H9 (cell line): ENCODE data around the gene PRR36. TPM values are rescaled to one million over a fixed set of nuclear protein-coding genes. Genes with fewer than 3 reads are reported as not detected.

Experiments
- DNase-seq: peaks from one replicate; pipeline ENCODE4 v3.0.0-alpha.2; 2017
- H2AFZ ChIP-seq: one replicate; pipeline ENCODE4 v1.6.1; 2013; ENCODE audit warnings: mild to moderate bottlenecking, low read length, control low read depth, moderate library complexity
- H2AK5ac ChIP-seq: 2 replicates; pipeline ENCODE4 v1.6.1; 2013; ENCODE audit warnings: low read length, control low read depth, mixed read lengths; ENCODE audit not compliant: insufficient read length
- H2BK120ac ChIP-seq: one replicate; pipeline ENCODE4 v1.6.1; 2013; ENCODE audit warnings: low read depth, mild to moderate bottlenecking, low read length, control low read depth, inconsistent platforms; ENCODE audit not compliant: poor library complexity, severe bottlenecking
- H2BK12ac ChIP-seq: 2 replicates; pipeline ENCODE4 v1.6.1; 2013; ENCODE audit warnings: low read length, control low read depth, mixed read lengths, low read depth; ENCODE audit not compliant: insufficient read length
- H2BK15ac ChIP-seq: 2 replicates; pipeline ENCODE4 v1.6.1; 2013; ENCODE audit warnings: low read depth, low read length, control low read depth
- H2BK20ac ChIP-seq: one replicate; pipeline ENCODE4 v1.6.1; 2013; ENCODE audit warnings: low read depth, mild to moderate bottlenecking, low read length, control low read depth, inconsistent platforms; ENCODE audit not compliant: poor library complexity, severe bottlenecking
- H2BK5ac ChIP-seq: 2 replicates; pipeline ENCODE4 v1.6.1; 2013; ENCODE audit warnings: low read length, control low read depth, mixed read lengths; ENCODE audit not compliant: insufficient read length
- H3K14ac ChIP-seq: 2 replicates; pipeline ENCODE4 v1.6.1; 2013; ENCODE audit warnings: low read length, control low read depth; ENCODE audit not compliant: insufficient read depth
- H3K18ac ChIP-seq: 2 replicates; pipeline ENCODE4 v1.6.1; 2013; ENCODE audit warnings: low read depth, mild to moderate bottlenecking, mixed read lengths, low read length, control low read depth; ENCODE audit not compliant: insufficient read length
- H3K23ac ChIP-seq: 2 replicates; pipeline ENCODE4 v1.6.1; 2013; ENCODE audit warnings: low read length, control low read depth, mixed read lengths, low read depth; ENCODE audit not compliant: insufficient read length
- H3K23me2 ChIP-seq: 2 replicates; pipeline ENCODE4 v1.6.1; 2013; ENCODE audit warnings: low read depth, mild to moderate bottlenecking, mixed read lengths, low read length, control low read depth; ENCODE audit not compliant: insufficient read length, poor library complexity, severe bottlenecking
- H3K27ac ChIP-seq: 2 replicates; pipeline ENCODE4 v1.5.1; 2013; ENCODE audit warnings: low read length, control low read depth, mixed read lengths, low read depth; ENCODE audit not compliant: insufficient read length
- H3K27me3 ChIP-seq: 2 replicates; pipeline ENCODE4 v1.6.1; 2013; ENCODE audit warnings: low read length, control low read depth, inconsistent platforms; ENCODE audit not compliant: insufficient read depth
- H3K4ac ChIP-seq: 2 replicates; pipeline ENCODE4 v1.6.1; 2013; ENCODE audit warnings: low read depth, mild to moderate bottlenecking, control low read depth, inconsistent platforms, low read length, moderate library complexity
- H3K4me1 ChIP-seq: 2 replicates; pipeline ENCODE4 v1.6.1; 2013; ENCODE audit warnings: low read length, control low read depth, inconsistent platforms; ENCODE audit not compliant: insufficient read depth
- H3K4me2 ChIP-seq: 2 replicates; pipeline ENCODE4 v1.6.1; 2013; ENCODE audit warnings: low read length, control low read depth, mixed read lengths; ENCODE audit not compliant: insufficient read length, insufficient read depth
- H3K56ac ChIP-seq: 2 replicates; pipeline ENCODE4 v1.6.1; 2013; ENCODE audit warnings: low read depth, mild to moderate bottlenecking, mixed read lengths, low read length, control low read depth; ENCODE audit not compliant: insufficient read length
- H3K79me1 ChIP-seq: 2 replicates; pipeline ENCODE4 v1.6.1; 2013; ENCODE audit warnings: low read depth, mild to moderate bottlenecking, moderate library complexity, low read length, control low read depth, inconsistent platforms; ENCODE audit not compliant: insufficient read depth, poor library complexity, severe bottlenecking
- H3K79me2 ChIP-seq: 2 replicates; pipeline ENCODE4 v1.6.1; 2013; ENCODE audit warnings: low read length, control low read depth, inconsistent platforms; ENCODE audit not compliant: insufficient read depth
- H3K9ac ChIP-seq: 2 replicates; pipeline ENCODE4 v1.6.1; 2013; ENCODE audit warnings: low read length, control low read depth, mixed read lengths; ENCODE audit not compliant: insufficient read length; ENCODE audit errors: extremely low read depth
- H3K9me3 ChIP-seq: one replicate; pipeline ENCODE4 v1.6.1; 2013; ENCODE audit warnings: low read depth, low read length, inconsistent platforms; ENCODE audit not compliant: control insufficient read depth
- H3T11ph ChIP-seq: one replicate; pipeline ENCODE4 v1.6.1; 2013; ENCODE audit warnings: mild to moderate bottlenecking, low read length, control low read depth, inconsistent platforms
- H4K20me1 ChIP-seq: one replicate; pipeline ENCODE4 v1.6.1; 2013; ENCODE audit not compliant: control insufficient read depth, insufficient read length, insufficient read depth
- H4K5ac ChIP-seq: 2 replicates; pipeline ENCODE4 v1.6.1; 2013; ENCODE audit warnings: low read depth, mild to moderate bottlenecking, mixed read lengths, low read length, control low read depth; ENCODE audit not compliant: insufficient read length
- H4K8ac ChIP-seq: replicated peaks from 2 replicates; pipeline ENCODE4 v1.6.1; 2013; ENCODE audit warnings: low read length, control low read depth, mixed read lengths, low read depth; ENCODE audit not compliant: insufficient read length
- H4K91ac ChIP-seq: 2 replicates; pipeline ENCODE4 v1.6.1; 2013; ENCODE audit warnings: low read depth, mild to moderate bottlenecking, moderate library complexity, mixed read lengths, low read length, control low read depth; ENCODE audit not compliant: insufficient read length
- H3K27ac Mint-ChIP-seq, 3 experiments: 2 replicates in 2 of 3; 3 replicates in 1 of 3; pipeline ENCODE4 v1.8.0; 2020 to 2021; ENCODE audit warnings: mixed read lengths in 3 of 3, mild to moderate bottlenecking in 1 of 3, moderate library complexity in 1 of 3
- H3K27me3 Mint-ChIP-seq: 2 replicates; pipeline ENCODE4 v1.8.0; 2021; ENCODE audit warnings: low read depth, mild to moderate bottlenecking, moderate library complexity, mixed read lengths
- H3K36me3 Mint-ChIP-seq, 3 experiments: 2 replicates in 2 of 3; 3 replicates in 1 of 3; pipeline ENCODE4 v1.8.0; 2020 to 2021; ENCODE audit warnings: low read depth in 3 of 3, mixed read lengths in 3 of 3; ENCODE audit not compliant: insufficient read depth in 1 of 3
- H3K4me1 Mint-ChIP-seq, 2 experiments: 2 replicates each; pipeline ENCODE4 v1.8.0; 2020; ENCODE audit warnings: mixed read lengths in 2 of 2
- H3K4me3 Mint-ChIP-seq, 2 experiments: 2 replicates in 1 of 2; 3 replicates in 1 of 2; pipeline ENCODE4 v1.8.0; 2020 to 2021; ENCODE audit warnings: mild to moderate bottlenecking in 2 of 2, mixed read lengths in 2 of 2, moderate library complexity in 1 of 2
- H3K9me3 Mint-ChIP-seq, 2 experiments: 2 replicates in 1 of 2; 3 replicates in 1 of 2; pipeline ENCODE4 v1.8.0; 2020; ENCODE audit warnings: mild to moderate bottlenecking in 2 of 2, mixed read lengths in 2 of 2, moderate library complexity in 1 of 2
- WGBS: extraction: QIAGEN DNeasy Blood & Tissue Kit; methylation state at CpG from one replicate; pipeline ENCODE4 v1.1.7; 2013; ENCODE audit warnings: missing lambda C conversion rate, low lambda C conversion rate, mixed read lengths; ENCODE audit not compliant: insufficient read length; ENCODE audit errors: extremely low coverage; 5-methylcytosine and 5-hydroxymethylcytosine counted together
- total RNA-seq: library from RNA; stranded (reverse); gene quantifications from 2 replicates; pipeline ENCODE4 v1.2.1, GENCODE V29; 2021
- TF ChIP-seq, protein P1 (sequence below): fragments of 200-600 bp; sonication (generic); conservative IDR thresholded peaks from 3 replicates; pipeline ENCODE4 v1.8.0; 2021; ENCODE audit warnings: antibody characterized with exemption, mild to moderate bottlenecking

PRR36 gene
- total RNA-seq, 1 experiment from 2014 or later, result 20.4 TPM

DNA sequence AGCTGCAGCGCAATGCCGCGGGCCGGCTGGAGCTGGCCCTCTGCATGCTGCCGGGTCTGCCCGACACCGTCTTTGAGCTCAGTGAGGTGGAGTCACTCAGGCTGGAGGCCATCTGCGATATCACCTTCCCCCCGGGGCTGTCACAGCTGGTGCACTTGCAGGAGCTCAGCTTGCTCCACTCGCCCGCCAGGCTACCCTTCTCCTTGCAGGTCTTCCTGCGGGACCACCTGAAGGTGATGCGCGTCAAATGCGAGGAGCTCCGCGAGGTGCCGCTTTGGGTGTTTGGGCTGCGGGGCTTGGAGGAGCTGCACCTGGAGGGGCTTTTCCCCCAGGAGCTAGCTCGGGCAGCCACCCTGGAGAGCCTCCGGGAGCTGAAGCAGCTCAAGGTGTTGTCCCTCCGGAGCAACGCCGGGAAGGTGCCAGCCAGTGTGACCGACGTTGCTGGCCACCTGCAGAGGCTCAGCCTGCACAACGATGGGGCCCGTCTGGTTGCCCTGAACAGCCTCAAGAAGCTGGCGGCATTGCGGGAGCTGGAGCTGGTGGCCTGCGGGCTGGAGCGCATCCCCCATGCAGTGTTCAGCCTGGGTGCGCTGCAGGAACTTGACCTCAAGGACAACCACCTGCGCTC is 25.7 kb upstream of the PRR36 start:
- H3K79me1 ChIP-seq, result no peaks in the 10 kb centered on the region
- no peak overlapping the region for H3K23ac ChIP-seq
- peaks cover 9 to 19% of the 10 kb centered on the region in 2 experiments for H3K4me1 Mint-ChIP-seq
- no peaks in the 10 kb centered on the region for H3K27me3 ChIP-seq
- H4K20me1 ChIP-seq, result no peaks in the 10 kb centered on the region
- H2BK12ac ChIP-seq, result no peak overlapping the region
- no peak overlapping the region for H3K18ac ChIP-seq
- no peak overlapping the region for H3K27ac Mint-ChIP-seq
- no peak overlapping the region for H3K14ac ChIP-seq
- no peak overlapping the region for H4K8ac ChIP-seq
- H3K27ac ChIP-seq, result no peak overlapping the region
- no peak overlapping the region for H3K56ac ChIP-seq
- H3K79me2 ChIP-seq, result peaks cover 3% of the 10 kb centered on the region; the same call in 1 of the 2 replicates
- no peak overlapping the region for H2BK20ac ChIP-seq
- H3K27me3 Mint-ChIP-seq, result peaks cover 3% of the 10 kb centered on the region; the same call in 1 of the 2 replicates
- H2BK120ac ChIP-seq, result no peak overlapping the region
- H3K36me3 Mint-ChIP-seq, result peaks cover 8 to 18% (median 11%) of the 10 kb centered on the region in 3 experiments
- no peak overlapping the region for H2AFZ ChIP-seq
- DNase-seq, result no peak
- no peak overlapping the region for H4K5ac ChIP-seq
- no peak overlapping the region for H3T11ph ChIP-seq
- H3K23me2 ChIP-seq, result peaks cover 16% of the 10 kb centered on the region
- H3K4me1 ChIP-seq, result 0 out of 2 replicates have a peak, but pooled peaks cover 4% of the 10 kb centered on the region
- H4K91ac ChIP-seq, result no peak overlapping the region
- no peak overlapping the region for H2BK15ac ChIP-seq
- H3K9ac ChIP-seq, result no peak overlapping the region
- H3K4me2 ChIP-seq, result no peak overlapping the region
- H3K9me3 ChIP-seq, result no peaks in the 10 kb centered on the region
- no peak overlapping the region for H3K4me3 Mint-ChIP-seq
- TF ChIP-seq, protein P1, sequence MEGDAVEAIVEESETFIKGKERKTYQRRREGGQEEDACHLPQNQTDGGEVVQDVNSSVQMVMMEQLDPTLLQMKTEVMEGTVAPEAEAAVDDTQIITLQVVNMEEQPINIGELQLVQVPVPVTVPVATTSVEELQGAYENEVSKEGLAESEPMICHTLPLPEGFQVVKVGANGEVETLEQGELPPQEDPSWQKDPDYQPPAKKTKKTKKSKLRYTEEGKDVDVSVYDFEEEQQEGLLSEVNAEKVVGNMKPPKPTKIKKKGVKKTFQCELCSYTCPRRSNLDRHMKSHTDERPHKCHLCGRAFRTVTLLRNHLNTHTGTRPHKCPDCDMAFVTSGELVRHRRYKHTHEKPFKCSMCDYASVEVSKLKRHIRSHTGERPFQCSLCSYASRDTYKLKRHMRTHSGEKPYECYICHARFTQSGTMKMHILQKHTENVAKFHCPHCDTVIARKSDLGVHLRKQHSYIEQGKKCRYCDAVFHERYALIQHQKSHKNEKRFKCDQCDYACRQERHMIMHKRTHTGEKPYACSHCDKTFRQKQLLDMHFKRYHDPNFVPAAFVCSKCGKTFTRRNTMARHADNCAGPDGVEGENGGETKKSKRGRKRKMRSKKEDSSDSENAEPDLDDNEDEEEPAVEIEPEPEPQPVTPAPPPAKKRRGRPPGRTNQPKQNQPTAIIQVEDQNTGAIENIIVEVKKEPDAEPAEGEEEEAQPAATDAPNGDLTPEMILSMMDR, result no peak
- H3K9me3 Mint-ChIP-seq, result no peaks in the 10 kb centered on the region; a peak in 3 of 5 replicates
- H2BK5ac ChIP-seq, result no peak overlapping the region
- H3K4ac ChIP-seq, result no peak overlapping the region
- no peak overlapping the region for H2AK5ac ChIP-seq
- no CpG with 5 or more reads among the region's 34 CpGs for WGBS
